Duodenal mucosa (tissue), 2 donors: ENCODE results near the gene MICAL2.

ENCODE experiments used
- H3K27ac ChIP-seq: one replicate; pipeline ENCODE4 v1.7.0; 2013; ENCODE audit warnings: low read depth, low read length
- H3K27me3 ChIP-seq, 2 donors: one replicate each; pipeline ENCODE4 v1.7.0; 2013; ENCODE audit warnings: low read length in 2 of 2, control low read depth in 1 of 2; ENCODE audit not compliant: insufficient read depth in 2 of 2, control insufficient read depth in 1 of 2
- H3K36me3 ChIP-seq, 2 donors: one replicate each; pipeline ENCODE4 v1.7.0; 2013; ENCODE audit warnings: low read length in 2 of 2, control low read depth in 1 of 2; ENCODE audit not compliant: insufficient read depth in 2 of 2, control insufficient read depth in 1 of 2
- H3K4me1 ChIP-seq, 2 donors: one replicate each; pipeline ENCODE4 v1.7.0; 2013; ENCODE audit warnings: low read length in 2 of 2, control low read depth in 1 of 2; ENCODE audit not compliant: insufficient read depth in 2 of 2, control insufficient read depth in 1 of 2
- H3K4me3 ChIP-seq, 2 donors: one replicate each; pipeline ENCODE4 v1.7.0; 2013; ENCODE audit warnings: low read length in 2 of 2, low read depth in 1 of 2
- H3K9ac ChIP-seq, 2 donors: one replicate each; pipeline ENCODE4 v1.7.0; 2013; ENCODE audit warnings: low read length in 2 of 2, low read depth in 1 of 2
- H3K9me3 ChIP-seq, 2 donors: one replicate each; pipeline ENCODE4 v1.7.0; 2013; ENCODE audit warnings: low read length in 2 of 2, control low read depth in 1 of 2; ENCODE audit not compliant: control insufficient read depth in 1 of 2

MICAL2 gene

GRCh38 chr11:12266943-12267342 lies 156.6 kb downstream of the MICAL2 start:
- Histone ChIP-seq H3K4me1 (peaks cover 0 to 19% of the 10 kb centered on the region in 2 donors), H3K27ac (no peak overlapping the region), H3K4me3 (no peak overlapping the region), H3K27me3 (no peaks in the 10 kb centered on the region), H3K9me3 (no peaks in the 10 kb centered on the region), H3K36me3 (peaks cover 7 to 25% of the 10 kb centered on the region in 2 donors), H3K9ac (no peak overlapping the region)

- no peaks in the 10 kb centered on the region for H3K27me3 ChIP-seq
- H3K27ac ChIP-seq, result no peak overlapping the region
- H3K9me3 ChIP-seq, result no peaks in the 10 kb centered on the region
- peaks cover 7 to 18% of the 10 kb centered on the region in 2 donors for H3K36me3 ChIP-seq
- H3K4me1 ChIP-seq, result peaks cover 0 to 19% of the 10 kb centered on the region in 2 donors
- H3K9ac ChIP-seq, result no peak overlapping the region
- H3K4me3 ChIP-seq, result no peak overlapping the region
Measured at GRCh38 chr11:12267921-12268320, 157.5 kb downstream of the MICAL2 start.

GRCh38 chr11:12269104-12269441 lies 158.7 kb downstream of the MICAL2 start:
- peaks cover 0 to 16% of the 10 kb centered on the region in 2 donors for H3K4me1 ChIP-seq
- no peak overlapping the region for H3K27ac ChIP-seq
- H3K4me3 ChIP-seq, result no peak overlapping the region
- no peaks in the 10 kb centered on the region for H3K27me3 ChIP-seq
- H3K9ac ChIP-seq, result no peak overlapping the region
- peaks cover under 1 to 7% of the 10 kb centered on the region in 2 donors for H3K36me3 ChIP-seq
- no peaks in the 10 kb centered on the region for H3K9me3 ChIP-seq

GRCh38 chr11:12269446-12270214 lies 159.2 kb downstream of the MICAL2 start:
- Histone ChIP-seq H3K9ac (no peak overlapping the region), H3K36me3 (peaks cover 0 to 2% of the 10 kb centered on the region in 2 donors), H3K4me1 (peaks cover 0 to 16% of the 10 kb centered on the region in 2 donors), H3K27ac (no peak overlapping the region), H3K9me3 (no peaks in the 10 kb centered on the region), H3K4me3 (no peak overlapping the region), H3K27me3 (no peaks in the 10 kb centered on the region)

- H3K36me3 ChIP-seq, result no peaks in the 10 kb centered on the region
- no peak overlapping the region for H3K9ac ChIP-seq
- no peak overlapping the region for H3K27ac ChIP-seq
- H3K9me3 ChIP-seq, result no peaks in the 10 kb centered on the region
- no peak overlapping the region for H3K4me3 ChIP-seq
- peaks cover 0 to 16% of the 10 kb centered on the region in 2 donors for H3K4me1 ChIP-seq
- H3K27me3 ChIP-seq, result no peaks in the 10 kb centered on the region
Measured at GRCh38 chr11:12270215-12270797, 159.9 kb downstream of the MICAL2 start.

GRCh38 chr11:12270817-12271216 lies 160.4 kb downstream of the MICAL2 start:
- no peak overlapping the region for H3K9ac ChIP-seq
- no peak overlapping the region for H3K27ac ChIP-seq
- no peaks in the 10 kb centered on the region for H3K27me3 ChIP-seq
- no peaks in the 10 kb centered on the region for H3K9me3 ChIP-seq
- H3K4me1 ChIP-seq, result peaks cover 0 to 16% of the 10 kb centered on the region in 2 donors
- no peak overlapping the region for H3K4me3 ChIP-seq
- no peaks in the 10 kb centered on the region for H3K36me3 ChIP-seq

GRCh38 chr11:12271241-12271640 lies 160.9 kb downstream of the MICAL2 start:
- no peak overlapping the region for H3K27ac ChIP-seq
- peaks cover 0 to 16% of the 10 kb centered on the region in 2 donors for H3K4me1 ChIP-seq
- no peaks in the 10 kb centered on the region for H3K9me3 ChIP-seq
- no peak overlapping the region for H3K9ac ChIP-seq
- H3K27me3 ChIP-seq, result no peaks in the 10 kb centered on the region
- no peak overlapping the region for H3K4me3 ChIP-seq
- H3K36me3 ChIP-seq, result no peaks in the 10 kb centered on the region

GRCh38 chr11:12271826-12272366 lies 161.5 kb downstream of the MICAL2 start:
- H3K4me3 ChIP-seq, result no peak overlapping the region
- H3K9me3 ChIP-seq, result no peaks in the 10 kb centered on the region

GRCh38 chr11:12272821-12273617 lies 162.6 kb downstream of the MICAL2 start:
- Histone ChIP-seq H3K27me3 (no peaks in the 10 kb centered on the region), H3K9me3 (no peaks in the 10 kb centered on the region), H3K9ac (no peak overlapping the region), H3K27ac (no peak overlapping the region), H3K4me1 (peaks cover 0 to 8% of the 10 kb centered on the region in 2 donors), H3K36me3 (no peaks in the 10 kb centered on the region), H3K4me3 (no peak overlapping the region)

More at GRCh38 chr11:12271826-12272366, 161.5 kb downstream of the MICAL2 start:
- H3K27ac ChIP-seq, result no peak overlapping the region
- H3K36me3 ChIP-seq, result no peaks in the 10 kb centered on the region
- no peaks in the 10 kb centered on the region for H3K27me3 ChIP-seq
- H3K4me1 ChIP-seq, result peaks cover 0 to 11% of the 10 kb centered on the region in 2 donors
- no peak overlapping the region for H3K9ac ChIP-seq

- Histone ChIP-seq H3K9ac (no peak overlapping the region), H3K27me3 (no peaks in the 10 kb centered on the region), H3K36me3 (no peaks in the 10 kb centered on the region), H3K9me3 (no peaks in the 10 kb centered on the region), H3K4me1 (peaks cover 0 to 8% of the 10 kb centered on the region in 2 donors), H3K27ac (no peak overlapping the region), H3K4me3 (no peak overlapping the region)
Measured at GRCh38 chr11:12273618-12273995, 163.2 kb downstream of the MICAL2 start.
